GM19452 (cell line): Measurements from ENCODE around the gene FYCO1.

Source experiments
- ATAC-seq: cut with Tn5 transposase; IDR thresholded peaks from one replicate; pipeline ENCODE4 v1.9.1; 2021; ENCODE audit not compliant: unreplicated experiment

FYCO1 gene

GRCh38 chr3:45965253-45965652 lies 30.4 kb downstream of the FYCO1 start:
- ATAC-seq, result no peak

GRCh38 chr3:45964139-45964538 lies 31.5 kb downstream of the FYCO1 start:
- no peak for ATAC-seq

- ATAC-seq, result no peak
Measured at GRCh38 chr3:45962033-45962432, 33.6 kb downstream of the FYCO1 start.

DNA sequence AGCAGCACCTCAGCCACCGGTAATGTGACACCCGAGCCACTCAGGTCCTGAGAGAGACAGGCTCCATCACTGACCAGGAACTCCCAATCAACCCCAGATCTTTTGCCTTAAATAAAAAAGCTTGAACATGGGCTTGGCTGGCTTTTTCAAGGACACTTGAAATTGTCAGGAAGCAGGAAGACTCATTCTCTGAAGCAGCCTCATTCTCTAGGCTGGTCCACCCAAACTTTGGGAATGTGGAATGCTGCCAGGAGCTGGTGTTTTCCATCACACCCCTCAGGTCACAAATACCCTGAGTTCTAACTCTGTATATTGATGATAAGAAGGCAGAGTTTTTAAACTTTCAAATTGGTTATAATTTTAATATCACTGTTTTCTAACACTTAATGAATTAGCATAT lies 35.3 kb downstream of the FYCO1 start:
- ATAC-seq, result no peak

DNA sequence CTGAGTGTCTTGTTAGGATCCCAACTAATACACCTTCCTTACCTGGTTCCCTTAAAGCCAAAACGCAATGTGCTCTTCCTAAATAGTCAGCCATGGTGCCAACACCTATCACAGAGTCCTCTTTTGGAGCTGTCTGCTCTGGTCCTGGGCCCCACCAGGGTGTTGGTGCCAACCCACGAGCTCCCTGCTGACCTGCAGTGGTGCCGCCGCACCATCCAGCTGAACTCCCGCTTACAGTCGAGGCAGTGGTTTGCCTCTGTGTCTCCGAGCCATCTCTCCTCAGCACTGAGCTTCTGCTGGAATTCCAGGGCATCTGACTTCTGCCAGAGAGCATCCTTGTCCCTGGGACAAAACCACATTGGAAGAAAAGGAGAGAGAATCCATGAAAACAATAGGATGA lies 36.4 kb downstream of the FYCO1 start:
- no peak for ATAC-seq

GRCh38 chr3:45958321-45958791 lies 37.3 kb downstream of the FYCO1 start:
- ATAC-seq, result no peak

DNA sequence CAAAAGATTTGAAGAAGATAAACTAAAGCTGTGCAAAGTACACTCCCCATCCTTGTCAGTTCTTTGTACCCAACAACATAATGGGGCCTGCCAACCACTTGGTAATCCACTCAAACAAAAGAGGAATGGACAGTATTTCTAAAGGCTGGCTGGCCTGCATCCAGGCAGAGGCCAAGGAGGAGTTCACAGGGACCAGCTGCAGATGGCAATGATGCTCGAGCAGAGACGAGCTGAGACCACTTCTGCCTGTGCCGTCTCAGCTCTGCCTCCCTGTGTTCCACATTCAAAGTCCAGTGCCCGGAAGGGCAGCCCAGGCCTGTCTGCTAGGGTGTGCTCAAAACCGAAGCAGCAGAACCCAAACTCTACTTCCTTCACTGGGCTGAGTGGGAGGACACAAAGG lies 38.0 kb downstream of the FYCO1 start:
- ATAC-seq, result no peak

- ATAC-seq, result no peak
Measured at GRCh38 chr3:45955706-45956105, 39.9 kb downstream of the FYCO1 start.

- ATAC-seq, result no peak
Measured at GRCh38 chr3:45955017-45955647, 40.5 kb downstream of the FYCO1 start.

GRCh38 chr3:45954306-45954705 lies 41.3 kb downstream of the FYCO1 start:
- no peak for ATAC-seq

- ATAC-seq, result no peak
Measured at GRCh38 chr3:45953536-45953935, 42.1 kb downstream of the FYCO1 start.

DNA sequence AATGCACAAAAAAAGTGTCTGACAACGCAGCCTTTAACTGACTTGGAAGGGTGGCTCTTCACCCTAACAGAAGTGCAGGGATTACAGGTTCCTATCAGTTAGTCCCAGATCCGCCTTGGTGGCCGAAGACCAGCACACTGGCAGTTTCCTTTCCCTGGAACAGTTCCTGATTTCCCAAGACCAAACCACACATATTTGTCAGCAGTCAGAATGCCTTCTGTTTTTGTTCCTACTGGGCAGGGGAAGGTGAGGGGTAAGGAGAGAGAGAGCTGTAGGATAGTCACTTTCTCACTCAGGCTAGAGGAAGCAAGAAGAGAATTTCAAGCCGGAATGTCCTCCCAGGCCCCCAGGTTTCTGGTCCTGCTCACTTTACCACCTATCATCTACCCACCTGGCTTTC lies 43.2 kb downstream of the FYCO1 start:
- no peak for ATAC-seq

DNA sequence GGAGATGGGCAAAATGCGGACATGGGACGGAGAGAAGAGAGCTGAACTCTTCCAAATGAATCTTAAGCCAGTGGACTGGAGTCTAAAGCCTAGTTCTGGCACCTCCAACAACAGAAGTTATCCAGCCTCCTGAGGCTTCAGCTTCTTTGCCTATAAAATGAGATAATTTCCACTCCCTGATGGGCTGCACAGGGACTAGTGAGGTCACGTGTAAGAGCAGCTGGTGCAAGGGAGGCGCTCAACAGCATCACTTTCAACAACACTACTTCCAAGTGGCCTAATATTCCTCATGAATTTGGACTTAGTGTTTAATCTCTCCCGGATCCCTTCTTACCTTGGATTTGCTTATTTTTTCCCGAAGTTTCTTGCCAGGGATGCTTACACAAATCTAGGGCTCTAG lies 43.7 kb downstream of the FYCO1 start:
- no peak for ATAC-seq

DNA sequence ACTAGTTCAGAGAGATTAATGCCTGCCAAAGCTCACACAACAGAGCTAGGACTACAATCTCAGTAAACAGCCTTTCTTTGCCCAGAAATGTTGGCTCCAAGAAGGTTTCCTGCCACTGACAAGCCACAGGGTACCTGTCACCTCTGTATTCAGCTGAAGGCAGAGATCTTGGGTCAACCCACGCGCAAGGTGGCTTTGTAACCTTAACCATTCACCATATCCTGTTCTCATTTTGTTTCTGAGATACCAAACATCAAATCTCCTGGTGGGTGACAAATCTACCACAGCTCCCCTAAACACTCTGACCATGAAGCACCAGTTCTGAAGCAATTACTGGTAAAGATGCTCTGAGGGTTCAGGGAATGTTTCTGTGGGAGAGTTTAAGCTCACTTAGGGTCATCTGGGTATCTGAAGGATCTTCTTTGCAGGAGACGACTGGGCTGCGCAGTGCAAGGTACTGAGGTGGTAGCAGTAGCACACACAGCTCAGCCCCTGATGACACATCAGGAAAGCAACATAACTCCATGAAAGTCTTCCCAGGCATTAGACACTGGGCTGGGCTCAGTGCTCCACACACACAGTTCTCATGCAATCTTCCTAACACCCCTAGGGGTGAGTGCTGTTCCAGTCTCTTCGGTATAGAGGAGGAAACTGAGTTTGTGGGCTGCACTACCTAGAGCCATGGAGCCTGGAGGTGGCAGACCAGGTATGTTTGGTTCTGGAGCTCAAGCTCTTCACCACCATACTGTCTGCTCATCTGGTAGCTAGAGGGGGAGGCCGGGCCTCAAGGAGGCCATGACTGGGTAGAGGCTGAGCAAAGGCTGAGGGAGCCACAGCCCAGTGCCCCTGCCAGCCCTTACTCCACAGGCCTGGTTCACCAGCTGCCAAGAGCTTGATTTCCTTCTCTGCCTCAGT lies 44.7 kb downstream of the FYCO1 start:
- ATAC-seq, result no peak

DNA sequence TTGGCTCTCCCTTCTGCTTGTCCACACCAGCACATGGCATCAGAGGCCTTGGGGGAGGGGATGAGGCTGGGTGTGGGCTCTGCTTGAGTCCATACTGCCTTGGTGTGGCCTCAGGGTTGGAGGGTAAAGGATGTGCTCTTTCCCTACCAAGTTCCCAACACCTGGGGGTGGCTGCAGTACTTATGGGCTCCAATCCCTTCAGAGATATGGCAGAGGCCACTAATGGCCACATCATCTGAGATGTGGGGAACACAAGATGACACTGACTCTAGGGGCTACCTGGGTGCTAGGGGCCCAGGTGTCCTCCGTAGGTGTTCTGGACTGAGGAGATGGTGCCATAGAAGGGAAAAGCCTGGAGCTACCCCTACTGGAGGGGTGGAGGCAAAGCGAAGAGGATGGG lies 45.5 kb downstream of the FYCO1 start:
- no peak for ATAC-seq

DNA sequence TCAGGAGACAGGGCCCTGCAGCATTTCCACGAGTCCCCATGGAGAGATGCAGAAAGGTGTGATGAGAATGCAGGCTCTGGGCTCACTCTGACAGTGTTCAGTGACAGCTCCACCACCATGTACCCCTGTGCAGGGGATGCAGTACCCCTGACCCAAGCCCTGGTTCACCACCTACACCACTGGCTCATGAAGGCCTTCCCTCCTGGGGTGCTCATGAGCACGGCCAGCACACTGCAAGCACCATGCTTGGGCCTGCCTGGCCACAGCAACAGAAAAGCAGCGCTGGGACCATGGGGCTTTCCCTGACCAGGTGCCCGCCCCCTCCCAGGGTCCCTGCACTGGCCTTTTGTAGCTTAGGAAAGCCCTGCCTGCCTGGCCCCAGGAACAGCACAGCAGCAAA lies 46.2 kb downstream of the FYCO1 start:
- no peak for ATAC-seq

DNA sequence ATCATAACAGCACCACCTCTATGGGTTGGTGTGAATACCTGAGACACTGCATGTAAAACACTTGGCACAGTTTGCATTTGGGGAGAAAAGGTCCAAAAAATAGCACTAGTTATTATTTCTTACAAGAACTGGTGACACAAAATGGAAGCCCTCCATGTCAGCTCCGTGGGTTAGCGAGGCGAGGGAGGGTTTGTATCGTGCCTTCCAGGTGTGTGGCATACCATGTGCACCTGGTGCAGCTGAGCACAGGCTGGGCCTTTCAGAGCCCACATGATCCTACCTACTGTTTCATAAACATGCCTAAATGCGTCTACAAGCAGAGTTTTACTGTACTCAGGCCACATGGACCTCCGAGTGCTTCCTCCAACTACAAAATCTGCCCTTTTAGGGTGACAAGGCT lies 46.7 kb downstream of the FYCO1 start:
- no peak for ATAC-seq

- ATAC-seq, result no peak
Measured at GRCh38 chr3:45948311-45948781, 47.3 kb downstream of the FYCO1 start.

GRCh38 chr3:45947361-45947760 lies 48.3 kb downstream of the FYCO1 start:
- ATAC-seq, result no peak

GRCh38 chr3:45946875-45947274 lies 48.7 kb downstream of the FYCO1 start:
- ATAC-seq, result no peak

GRCh38 chr3:45946307-45946706 lies 49.3 kb downstream of the FYCO1 start:
- no peak for ATAC-seq
